GM23248 (cell line): ENCODE results near the gene NEURL2.

Experiments
- EZH2 ChIP-seq: fragments of 200-600 bp; sonication (generic); IDR thresholded peaks from 2 replicates; pipeline ENCODE4 v1.6.1; 2018; ENCODE audit warnings: antibody characterized with exemption, mild to moderate bottlenecking; ENCODE audit not compliant: insufficient read depth, poor library complexity, severe bottlenecking
- EZH2phosphoT487 ChIP-seq: fragments of 200-600 bp; sonication (generic); IDR thresholded peaks from 2 replicates; pipeline ENCODE4 v1.6.1; 2018; ENCODE audit warnings: antibody characterized with exemption, moderate library complexity, mild to moderate bottlenecking, low read depth; ENCODE audit not compliant: insufficient read depth

GRCh38 chr20:45909336-45909808 lies 18.4 kb upstream of the NEURL2 start:
- TF ChIP-seq EZH2 (no peak), EZH2phosphoT487 (no peak)
